Activated CD4-positive, alpha-beta T cell treated with anti-CD3 and anti-CD28 coated beads, Interleukin-2, amount 50 U/mL, for 4 hours (primary cell): Measurements from ENCODE around the gene MYOF.
"Not testable (repeated sequence)": the region's sequence is repeated elsewhere in the genome, so short reads cannot be mapped to it uniquely, and the experiment has no call there.

Experiments
- DNase-seq, 2 experiments: peaks; one replicate each; pipeline ENCODE4 v3.0.0-alpha.2; 2020

MYOF gene

GRCh38 chr10:93481637-93482144 is 443 bp downstream of the MYOF start:
- no peak for DNase-seq

DNA sequence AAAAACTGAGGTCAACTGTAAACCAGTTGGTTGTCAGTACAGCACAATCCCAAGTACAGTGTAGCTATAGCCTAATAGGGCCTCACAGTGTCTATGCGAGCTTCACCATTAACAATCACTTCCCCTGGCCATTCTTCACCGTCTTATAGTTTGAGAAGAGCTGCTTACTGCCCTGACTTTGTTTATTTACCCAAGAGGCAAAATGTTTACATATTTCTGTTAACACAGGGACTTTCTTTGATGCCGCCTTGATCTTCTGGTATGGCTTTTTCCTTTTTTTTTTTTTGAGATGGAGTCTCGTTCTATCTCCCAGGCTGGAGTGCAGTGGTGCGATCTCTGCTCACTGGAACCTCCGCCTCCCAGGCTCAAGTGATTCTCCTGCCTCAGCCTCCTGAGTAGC is 3.3 kb downstream of the MYOF start:
- no peak for DNase-seq

DNA sequence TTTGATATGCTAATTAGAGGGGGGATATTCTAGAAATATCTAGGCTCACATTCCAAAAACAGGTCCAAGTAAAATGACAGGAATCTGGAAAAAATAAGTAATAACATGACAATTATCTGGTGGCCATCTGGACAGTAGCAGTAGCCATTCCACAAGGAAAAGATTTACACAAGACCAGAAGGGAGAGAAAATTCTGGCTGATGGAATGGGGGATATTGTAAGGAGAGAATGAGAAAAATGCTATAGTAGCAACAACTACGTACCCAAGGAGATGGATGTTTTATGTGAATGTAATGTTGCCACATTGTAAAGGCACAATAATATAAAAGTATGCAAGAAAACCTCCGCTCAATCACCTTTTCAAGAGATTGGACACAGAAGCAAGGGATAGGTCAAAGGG is 5.4 kb downstream of the MYOF start:
- DNase-seq, result no peak

DNA sequence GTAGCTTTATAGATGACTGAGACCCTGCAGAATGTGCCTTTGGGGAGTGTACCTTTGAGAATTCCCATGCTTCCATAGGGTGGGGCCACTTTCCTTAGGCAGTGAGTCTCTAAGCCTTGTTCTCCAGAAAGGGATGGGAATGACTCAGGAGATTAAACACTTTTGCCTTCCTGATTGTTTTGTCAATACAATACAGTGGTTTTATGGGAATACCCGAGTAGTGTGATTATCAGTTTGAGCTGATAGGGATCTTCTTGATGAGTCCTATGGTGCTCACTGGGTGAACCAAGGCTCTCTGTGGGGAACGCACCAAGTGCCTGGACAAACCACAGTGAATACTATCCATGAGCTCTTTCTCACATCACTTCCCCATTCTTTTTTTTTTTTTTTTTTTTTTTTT is 6.3 kb downstream of the MYOF start:
- no peak for DNase-seq

DNA sequence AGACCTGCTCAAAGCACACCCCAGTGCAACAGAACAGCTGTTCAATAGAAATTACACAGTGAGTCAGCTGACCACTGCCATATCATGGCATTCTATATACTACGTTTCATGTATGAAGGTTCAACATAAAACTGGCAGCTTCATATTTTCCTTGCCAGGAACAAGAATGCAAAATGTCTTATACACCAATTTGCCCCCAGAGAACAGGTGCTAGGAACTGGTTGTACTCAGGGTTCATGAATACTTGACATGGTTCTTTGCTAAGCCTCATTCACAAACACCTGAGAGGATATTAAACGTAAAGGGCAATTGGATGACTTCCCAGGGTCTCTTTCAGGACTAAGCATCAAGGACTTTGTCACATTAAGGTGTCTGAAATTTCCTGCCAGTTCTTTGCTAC is 6.9 kb downstream of the MYOF start:
- DNase-seq, result no peak

GRCh38 chr10:93473804-93474472 is 8.2 kb downstream of the MYOF start:
- DNase-seq, result no peak

DNA sequence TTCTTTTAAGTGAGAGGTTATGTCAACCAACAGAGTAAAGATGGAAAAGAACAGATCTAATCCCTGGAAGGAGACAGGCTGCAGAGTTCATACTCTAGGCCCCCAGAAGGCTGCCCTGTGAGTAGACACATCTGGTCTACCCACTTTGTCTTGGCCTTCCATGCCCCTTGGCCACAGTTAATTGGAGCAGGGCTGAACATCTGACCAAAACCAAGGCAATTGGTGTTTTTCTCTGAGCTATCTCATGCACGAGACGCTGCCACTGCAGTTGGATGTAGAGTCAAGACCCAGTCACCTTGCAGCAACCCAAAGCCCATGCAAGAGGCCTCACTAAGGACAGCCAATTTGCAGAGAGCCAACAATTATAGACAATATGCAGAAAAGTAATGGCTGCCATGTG is 9.0 kb downstream of the MYOF start:
- DNase-seq, result no peak

DNA sequence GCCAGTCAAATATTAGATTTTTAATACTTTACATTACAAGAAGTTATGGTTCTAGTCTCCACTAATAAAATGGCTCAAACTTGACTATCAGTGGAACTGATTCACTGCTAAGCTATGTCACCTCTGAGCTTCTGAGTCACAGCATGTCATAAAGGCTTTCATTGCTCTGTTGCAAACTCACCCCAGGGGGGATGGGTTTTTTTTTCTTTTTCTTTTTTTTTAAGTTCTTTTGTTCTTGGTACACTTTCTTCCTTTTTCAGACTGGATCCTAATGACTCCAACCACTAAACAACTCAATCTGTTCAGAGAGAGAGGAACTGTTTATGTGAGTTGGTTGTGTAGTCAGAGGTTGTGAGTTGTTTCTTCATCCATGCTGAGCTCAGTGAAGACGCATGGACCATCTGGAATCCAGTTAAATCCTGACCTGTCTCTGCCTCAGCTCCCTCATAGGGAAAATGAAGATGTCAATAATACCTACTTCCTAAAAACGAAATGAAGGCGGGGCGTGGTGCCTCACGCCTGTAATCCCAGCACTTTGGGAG is 11.0 kb downstream of the MYOF start:
- DNase-seq, result no peak

DNA sequence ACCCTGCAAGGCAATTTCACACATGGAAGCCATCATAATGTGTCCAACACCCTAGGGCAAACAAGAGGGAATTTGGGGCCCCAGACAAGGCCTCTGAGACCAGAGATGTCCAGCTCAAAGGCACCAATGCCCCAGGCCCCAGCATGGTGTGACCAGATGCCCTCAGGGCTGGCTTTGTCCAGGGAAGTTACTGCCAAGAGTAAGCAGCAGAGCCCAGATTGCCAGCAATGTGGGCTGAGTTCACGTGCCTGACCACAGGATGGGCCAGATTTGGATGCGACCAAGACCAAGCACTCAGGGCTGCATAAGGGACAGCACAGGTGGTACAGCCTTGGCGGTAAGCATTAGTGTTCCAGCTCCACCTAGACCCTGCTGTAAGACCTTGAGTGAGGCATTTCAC is 12.7 kb downstream of the MYOF start:
- DNase-seq, result no peak

- no peak for DNase-seq
These were observed 13.5 kb downstream of the MYOF start for GRCh38 chr10:93468461-93469213.

GRCh38 chr10:93467635-93468034 is 14.5 kb downstream of the MYOF start:
- DNase-seq, result not testable (repeated sequence)

DNA sequence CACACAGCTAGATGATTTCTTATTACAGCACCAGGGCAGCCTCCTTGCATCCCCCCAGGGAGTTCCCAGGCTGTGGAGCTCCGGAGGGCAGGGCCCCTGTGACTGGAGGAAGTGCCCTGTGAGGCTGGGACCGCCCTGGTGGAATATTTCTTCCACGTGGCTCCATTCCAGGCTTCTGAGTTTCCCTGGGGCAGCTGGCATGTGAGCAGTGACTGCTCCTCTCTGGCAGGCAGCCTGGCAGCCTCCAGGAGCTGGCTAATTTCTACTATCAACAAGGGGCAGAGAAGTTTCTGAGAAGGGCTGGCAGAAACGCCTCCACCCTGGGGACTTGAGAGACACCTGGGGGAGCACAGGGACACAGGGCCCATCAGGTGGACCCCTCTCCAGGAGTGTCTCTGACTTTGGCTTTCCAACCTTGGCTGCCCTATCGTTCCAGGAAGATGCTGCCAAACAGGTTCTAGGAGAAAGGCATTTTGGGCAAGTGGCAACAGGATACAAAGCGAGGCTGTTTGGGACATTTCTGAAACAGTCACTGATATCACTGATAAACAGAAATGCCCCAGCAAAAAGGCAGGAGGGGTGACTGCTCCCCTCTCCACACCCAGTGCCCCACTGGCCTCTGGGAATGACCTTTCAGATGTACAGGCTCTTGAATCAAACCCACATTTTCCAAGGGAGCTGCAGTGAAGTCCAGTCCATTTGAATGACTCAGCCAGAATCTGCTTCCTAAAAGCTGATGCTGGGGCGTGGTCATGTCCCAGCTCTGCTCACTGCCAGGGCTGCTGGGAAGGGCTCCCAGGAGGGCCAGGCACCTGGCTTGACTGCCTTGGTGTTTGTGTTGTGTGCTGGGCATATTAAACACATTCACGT is 16.1 kb downstream of the MYOF start:
- DNase-seq, result no peak

DNA sequence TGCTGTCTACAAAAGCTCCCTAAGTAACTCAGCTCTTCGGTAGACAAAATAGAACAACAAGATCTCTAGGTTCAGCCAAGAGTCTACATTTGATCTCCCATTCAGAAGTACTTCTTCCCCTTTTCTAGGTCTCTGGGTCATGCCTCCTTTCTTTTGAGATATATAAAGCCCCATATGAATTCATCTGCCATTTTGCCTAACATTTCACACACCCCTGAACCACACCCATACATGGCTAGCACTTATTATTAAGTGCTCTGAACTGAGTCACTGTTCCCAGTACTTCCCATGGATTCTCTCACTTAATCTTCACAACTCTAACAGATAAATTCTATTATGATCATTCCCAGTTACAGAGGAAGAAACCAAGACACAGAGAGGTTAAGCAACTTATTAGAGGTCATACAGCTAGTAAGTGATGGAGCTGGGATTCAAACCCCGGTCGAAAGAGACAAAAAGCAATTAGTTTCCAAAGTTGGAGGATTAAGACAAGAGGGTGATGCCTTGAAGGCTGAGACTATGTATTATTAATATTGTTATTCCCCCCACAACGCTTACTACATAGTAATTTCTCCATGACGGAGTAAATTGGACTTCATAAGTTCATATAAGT is 17.3 kb downstream of the MYOF start:
- DNase-seq, result no peak

GRCh38 chr10:93463723-93464476 is 18.2 kb downstream of the MYOF start:
- no peak for DNase-seq

GRCh38 chr10:93462881-93463280 is 19.3 kb downstream of the MYOF start:
- DNase-seq, result no peak

- DNase-seq, result no peak
These were observed 19.8 kb downstream of the MYOF start for GRCh38 chr10:93462371-93462770.

GRCh38 chr10:93461807-93462178 is 20.3 kb downstream of the MYOF start:
- DNase-seq, result no peak

GRCh38 chr10:93461109-93461806 is 20.9 kb downstream of the MYOF start:
- DNase-seq, result no peak

DNA sequence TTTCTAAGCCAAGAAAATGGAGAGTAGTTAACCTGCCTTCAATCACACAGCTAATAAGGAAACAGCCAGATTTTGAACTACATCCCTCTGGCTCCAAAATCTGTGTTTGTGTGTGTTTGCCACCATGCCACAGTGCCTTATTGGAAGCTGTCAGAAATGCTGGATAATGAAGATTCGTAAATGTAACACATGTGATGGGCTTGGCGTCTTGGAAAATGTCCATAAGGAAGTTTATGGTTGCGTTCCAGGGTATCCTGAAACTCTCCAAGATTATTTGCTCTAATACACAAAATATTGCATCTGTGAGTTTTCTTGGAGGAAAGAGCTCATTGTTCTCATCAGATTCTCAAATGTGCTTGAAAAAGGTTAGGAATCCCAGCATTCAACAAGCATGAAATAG is 22.7 kb downstream of the MYOF start:
- DNase-seq, result no peak

- no peak for DNase-seq
These were observed 23.3 kb downstream of the MYOF start for GRCh38 chr10:93458821-93459257.

GRCh38 chr10:93457511-93457910 is 24.6 kb downstream of the MYOF start:
- no peak for DNase-seq
